Measurements from ENCODE around the gene PRRC1.
"Not testable (repeated sequence)": the region's sequence is repeated elsewhere in the genome, so short reads cannot be mapped to it uniquely, and the experiment has no call there.

The PRRC1 gene

GRCh38 chr5:127562252-127562651, 44.8 kb downstream of the PRRC1 start:
- H3K4me3 ChIP-seq (ENCODE audit: low read depth in 1 of 2, low read length in 2 of 2), result no peak overlapping the region

GRCh38 chr5:127563136-127563535, 45.7 kb downstream of the PRRC1 start:
- no peaks in the 10 kb centered on the region for H3K36me3 ChIP-seq (ENCODE audit: control insufficient read depth in 1 of 2, insufficient read depth in 2 of 2, low read length in 2 of 2)
- no peaks in the 10 kb centered on the region for H3K27me3 ChIP-seq (ENCODE audit: control insufficient read depth in 1 of 2, insufficient read depth in 2 of 2, low read length in 2 of 2)
- H3K4me1 ChIP-seq (ENCODE audit: control insufficient read depth in 1 of 2, insufficient read depth in 2 of 2, low read length in 2 of 2), result peaks cover 0 to 3% of the 10 kb centered on the region in 2 donors
- no peak overlapping the region for H3K27ac ChIP-seq (ENCODE audit: low read depth, low read length)
- H3K9me3 ChIP-seq (ENCODE audit: control insufficient read depth in 1 of 2, low read length in 2 of 2), result no peaks in the 10 kb centered on the region
- H3K4me3 ChIP-seq (ENCODE audit: low read depth in 1 of 2, low read length in 2 of 2), result no peak overlapping the region
- no peak overlapping the region for H3K9ac ChIP-seq (ENCODE audit: low read depth in 1 of 2, low read length in 2 of 2)

More at GRCh38 chr5:127562252-127562651, 44.8 kb downstream of the PRRC1 start:
- Histone ChIP-seq H3K36me3 (ENCODE audit: control insufficient read depth in 1 of 2, insufficient read depth in 2 of 2, low read length in 2 of 2) (no peaks in the 10 kb centered on the region), H3K9me3 (ENCODE audit: control insufficient read depth in 1 of 2, low read length in 2 of 2) (no peaks in the 10 kb centered on the region), H3K27ac (ENCODE audit: low read depth, low read length) (no peak overlapping the region), H3K4me1 (ENCODE audit: control insufficient read depth in 1 of 2, insufficient read depth in 2 of 2, low read length in 2 of 2) (peaks cover 0 to 3% of the 10 kb centered on the region in 2 donors), H3K9ac (ENCODE audit: low read depth in 1 of 2, low read length in 2 of 2) (no peak overlapping the region), H3K27me3 (ENCODE audit: control insufficient read depth in 1 of 2, insufficient read depth in 2 of 2, low read length in 2 of 2) (no peaks in the 10 kb centered on the region)

GRCh38 chr5:127564002-127564769, 46.7 kb downstream of the PRRC1 start:
- Histone ChIP-seq H3K4me1 (ENCODE audit: control insufficient read depth in 1 of 2, insufficient read depth in 2 of 2, low read length in 2 of 2) (peaks cover 0 to 3% of the 10 kb centered on the region in 2 donors), H3K9me3 (ENCODE audit: control insufficient read depth in 1 of 2, low read length in 2 of 2) (no peaks in the 10 kb centered on the region), H3K27ac (ENCODE audit: low read depth, low read length) (no peak overlapping the region), H3K27me3 (ENCODE audit: control insufficient read depth in 1 of 2, insufficient read depth in 2 of 2, low read length in 2 of 2) (no peaks in the 10 kb centered on the region), H3K9ac (ENCODE audit: low read depth in 1 of 2, low read length in 2 of 2) (no peak overlapping the region), H3K4me3 (ENCODE audit: low read depth in 1 of 2, low read length in 2 of 2) (no peak overlapping the region), H3K36me3 (ENCODE audit: control insufficient read depth in 1 of 2, insufficient read depth in 2 of 2, low read length in 2 of 2) (no peaks in the 10 kb centered on the region)

- Histone ChIP-seq H3K4me3 (ENCODE audit: low read depth in 1 of 2, low read length in 2 of 2) (no peak overlapping the region), H3K4me1 (ENCODE audit: control insufficient read depth in 1 of 2, insufficient read depth in 2 of 2, low read length in 2 of 2) (peaks cover 0 to 3% of the 10 kb centered on the region in 2 donors), H3K27ac (ENCODE audit: low read depth, low read length) (no peak overlapping the region), H3K36me3 (ENCODE audit: control insufficient read depth in 1 of 2, insufficient read depth in 2 of 2, low read length in 2 of 2) (no peaks in the 10 kb centered on the region), H3K27me3 (ENCODE audit: control insufficient read depth in 1 of 2, insufficient read depth in 2 of 2, low read length in 2 of 2) (no peaks in the 10 kb centered on the region), H3K9ac (ENCODE audit: low read depth in 1 of 2, low read length in 2 of 2) (no peak overlapping the region), H3K9me3 (ENCODE audit: control insufficient read depth in 1 of 2, low read length in 2 of 2) (no peaks in the 10 kb centered on the region)
These were observed 48.3 kb downstream of the PRRC1 start for GRCh38 chr5:127565586-127566270.

- no peak overlapping the region for H3K4me3 ChIP-seq (ENCODE audit: low read depth in 1 of 2, low read length in 2 of 2)
- peaks cover 0 to 3% of the 10 kb centered on the region in 2 donors for H3K4me1 ChIP-seq (ENCODE audit: control insufficient read depth in 1 of 2, insufficient read depth in 2 of 2, low read length in 2 of 2)
- no peak overlapping the region for H3K27ac ChIP-seq (ENCODE audit: low read depth, low read length)
- no peaks in the 10 kb centered on the region for H3K36me3 ChIP-seq (ENCODE audit: control insufficient read depth in 1 of 2, insufficient read depth in 2 of 2, low read length in 2 of 2)
- H3K9ac ChIP-seq (ENCODE audit: low read depth in 1 of 2, low read length in 2 of 2), result no peak overlapping the region
- no peaks in the 10 kb centered on the region for H3K9me3 ChIP-seq (ENCODE audit: control insufficient read depth in 1 of 2, low read length in 2 of 2)
- H3K27me3 ChIP-seq (ENCODE audit: control insufficient read depth in 1 of 2, insufficient read depth in 2 of 2, low read length in 2 of 2), result no peaks in the 10 kb centered on the region
These were observed 49.8 kb downstream of the PRRC1 start for GRCh38 chr5:127567026-127567768.

- no peaks in the 10 kb centered on the region for H3K27me3 ChIP-seq (ENCODE audit: control insufficient read depth in 1 of 2, insufficient read depth in 2 of 2, low read length in 2 of 2)
- no peaks in the 10 kb centered on the region for H3K36me3 ChIP-seq (ENCODE audit: control insufficient read depth in 1 of 2, insufficient read depth in 2 of 2, low read length in 2 of 2)
- H3K4me3 ChIP-seq (ENCODE audit: low read depth in 1 of 2, low read length in 2 of 2), result no peak overlapping the region
- peaks cover 0 to 3% of the 10 kb centered on the region in 2 donors for H3K4me1 ChIP-seq (ENCODE audit: control insufficient read depth in 1 of 2, insufficient read depth in 2 of 2, low read length in 2 of 2)
- H3K27ac ChIP-seq (ENCODE audit: low read depth, low read length), result no peak overlapping the region
- no peak overlapping the region for H3K9ac ChIP-seq (ENCODE audit: low read depth in 1 of 2, low read length in 2 of 2)
- H3K9me3 ChIP-seq (ENCODE audit: control insufficient read depth in 1 of 2, low read length in 2 of 2), result no peaks in the 10 kb centered on the region
These were observed 50.7 kb downstream of the PRRC1 start for GRCh38 chr5:127568166-127568565.

- not testable (repeated sequence) for H3K27ac ChIP-seq (ENCODE audit: low read depth, low read length); H3K9ac ChIP-seq (ENCODE audit: low read depth in 1 of 2, low read length in 2 of 2); H3K4me3 ChIP-seq (ENCODE audit: low read depth in 1 of 2, low read length in 2 of 2); H3K9me3 ChIP-seq (ENCODE audit: control insufficient read depth in 1 of 2, low read length in 2 of 2); H3K4me1 ChIP-seq (ENCODE audit: control insufficient read depth in 1 of 2, insufficient read depth in 2 of 2, low read length in 2 of 2); H3K36me3 ChIP-seq (ENCODE audit: control insufficient read depth in 1 of 2, insufficient read depth in 2 of 2, low read length in 2 of 2); H3K27me3 ChIP-seq (ENCODE audit: control insufficient read depth in 1 of 2, insufficient read depth in 2 of 2, low read length in 2 of 2)
These were observed 52.0 kb downstream of the PRRC1 start for GRCh38 chr5:127569471-127569870.

- no peaks in the 10 kb centered on the region for H3K27me3 ChIP-seq (ENCODE audit: control insufficient read depth in 1 of 2, insufficient read depth in 2 of 2, low read length in 2 of 2)
- H3K4me1 ChIP-seq (ENCODE audit: control insufficient read depth in 1 of 2, insufficient read depth in 2 of 2, low read length in 2 of 2), result no peaks in the 10 kb centered on the region
- no peaks in the 10 kb centered on the region for H3K36me3 ChIP-seq (ENCODE audit: control insufficient read depth in 1 of 2, insufficient read depth in 2 of 2, low read length in 2 of 2)
- H3K4me3 ChIP-seq (ENCODE audit: low read depth in 1 of 2, low read length in 2 of 2), result no peak overlapping the region
- H3K9me3 ChIP-seq (ENCODE audit: control insufficient read depth in 1 of 2, low read length in 2 of 2), result peaks cover 0 to 2% of the 10 kb centered on the region in 2 donors
- H3K27ac ChIP-seq (ENCODE audit: low read depth, low read length), result no peak overlapping the region
- H3K9ac ChIP-seq (ENCODE audit: low read depth in 1 of 2, low read length in 2 of 2), result no peak overlapping the region
These were observed 54.1 kb downstream of the PRRC1 start for GRCh38 chr5:127571314-127572131.

- Histone ChIP-seq H3K27ac (ENCODE audit: low read depth, low read length) (no peak overlapping the region), H3K4me3 (ENCODE audit: low read depth in 1 of 2, low read length in 2 of 2) (no peak overlapping the region), H3K4me1 (ENCODE audit: control insufficient read depth in 1 of 2, insufficient read depth in 2 of 2, low read length in 2 of 2) (no peaks in the 10 kb centered on the region), H3K36me3 (ENCODE audit: control insufficient read depth in 1 of 2, insufficient read depth in 2 of 2, low read length in 2 of 2) (no peaks in the 10 kb centered on the region), H3K9ac (ENCODE audit: low read depth in 1 of 2, low read length in 2 of 2) (no peak overlapping the region), H3K27me3 (ENCODE audit: control insufficient read depth in 1 of 2, insufficient read depth in 2 of 2, low read length in 2 of 2) (no peaks in the 10 kb centered on the region), H3K9me3 (ENCODE audit: control insufficient read depth in 1 of 2, low read length in 2 of 2) (peaks cover 0 to 2% of the 10 kb centered on the region in 2 donors)
These were observed 55.5 kb downstream of the PRRC1 start for GRCh38 chr5:127572930-127573329.

Measured in duodenal mucosa (tissue), 2 donors.